DLD1 (cell line): ENCODE data around the gene MACROD2.

Source experiments
- in situ Hi-C: cut with HindIII; loops from 2 replicates; pipeline ENCODE4 v1.10.0; 2017; ENCODE audit warnings: low sequenced_read_pairs

The MACROD2 gene

DNA sequence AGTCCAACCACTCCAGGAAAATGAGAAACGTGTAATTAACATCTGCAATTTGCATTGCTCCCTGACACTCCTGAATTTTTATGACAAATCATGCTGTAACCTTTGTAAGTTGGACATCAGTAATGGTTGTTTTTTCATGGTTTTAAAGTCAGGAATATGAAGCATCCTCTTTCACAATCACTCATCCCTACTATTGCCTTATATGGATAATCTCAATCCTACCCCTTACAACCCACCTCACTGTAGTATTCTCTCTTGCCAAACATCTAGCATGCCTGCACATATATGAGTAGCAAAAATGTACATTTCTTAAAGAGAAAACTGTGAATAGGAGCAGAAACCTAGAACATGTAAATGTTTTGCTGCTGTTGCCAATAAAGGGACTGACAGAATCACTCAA is 1848.5 kb downstream of the MACROD2 start:
- in situ Hi-C loops: no loop called here

DNA sequence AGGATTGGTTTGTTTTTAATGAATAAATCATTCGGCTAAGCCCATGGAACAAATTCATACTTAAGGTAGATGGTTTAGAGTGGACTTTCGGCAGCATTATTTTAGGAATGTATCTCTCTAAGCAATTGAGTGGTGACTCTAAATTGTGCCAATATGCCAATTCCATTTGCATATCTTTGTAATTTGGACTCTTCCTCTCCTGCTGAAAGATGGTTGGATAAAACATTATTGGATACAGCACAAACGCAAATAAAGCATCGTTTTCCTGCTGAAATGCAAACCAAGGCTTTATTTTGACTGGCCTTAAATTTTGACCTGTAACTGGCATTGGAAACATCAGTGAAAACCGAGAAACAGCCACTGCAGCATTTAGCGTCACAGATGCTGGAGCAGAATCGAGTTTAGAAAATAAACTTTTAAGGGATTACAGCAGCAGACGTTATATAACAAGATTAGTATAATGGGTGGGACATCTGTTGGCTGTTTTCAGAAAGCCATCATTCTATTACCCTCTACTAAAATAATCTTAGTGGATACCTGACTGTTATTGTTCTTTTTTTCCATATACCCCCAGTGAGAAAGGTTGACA is 1852.0 kb downstream of the MACROD2 start:
- in situ Hi-C loops: no loop called here

DNA sequence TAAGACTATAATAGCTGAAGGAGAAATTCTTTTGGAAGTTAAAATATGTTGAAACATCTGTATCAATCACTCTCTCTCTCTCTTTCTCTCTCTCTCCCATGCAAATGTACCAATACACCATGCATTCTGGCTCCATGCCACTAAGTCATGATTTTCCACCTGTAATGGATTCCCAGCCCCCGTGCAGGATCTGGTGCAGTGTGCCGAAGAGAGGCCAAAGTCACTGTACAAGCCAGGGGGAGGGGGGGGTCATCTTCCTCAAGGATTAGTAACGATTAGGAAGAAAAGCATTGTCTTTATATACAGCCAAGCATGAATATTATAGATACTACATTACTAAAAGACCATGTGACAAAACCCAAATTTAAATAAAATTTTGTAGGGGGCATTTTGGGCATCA is 1852.8 kb downstream of the MACROD2 start:
- in situ Hi-C loops: no loop called here

GRCh38 chr20:15848995-15849610 is 1853.8 kb downstream of the MACROD2 start:
- in situ Hi-C loops: no loop called here

DNA sequence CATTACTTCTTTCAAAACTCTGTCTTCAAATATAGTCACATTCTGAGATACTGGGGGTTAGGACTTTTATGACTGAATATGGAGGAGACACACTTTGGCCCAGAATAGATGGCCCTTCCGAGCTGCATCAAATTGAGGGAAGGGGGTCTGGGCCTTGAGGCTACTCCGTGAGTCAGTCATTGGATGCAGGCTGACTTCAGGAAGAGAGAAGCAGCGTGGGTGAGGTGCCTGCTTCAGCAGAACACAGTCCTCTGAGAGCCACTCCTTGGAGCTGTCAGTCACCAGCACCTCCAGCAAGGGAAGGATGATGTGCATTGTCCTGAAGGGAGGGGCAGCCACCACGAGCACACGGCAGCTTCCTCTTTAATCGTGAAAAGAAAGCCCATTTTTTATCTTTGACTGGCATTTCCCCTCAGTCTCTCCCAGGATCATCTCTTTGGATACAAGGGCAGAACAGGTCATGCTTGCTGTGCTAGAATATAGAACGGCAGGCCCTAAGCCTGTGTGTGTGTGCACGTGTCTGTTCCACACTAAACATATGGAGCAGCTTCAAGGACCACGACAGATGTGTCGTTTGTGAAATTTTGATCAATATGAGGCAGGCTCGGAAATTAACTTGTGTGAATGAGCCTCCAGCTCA is 1856.4 kb downstream of the MACROD2 start:
- in situ Hi-C loops: no loop called here

- in situ Hi-C loops: no loop called here
Observed at GRCh38 chr20:15854911-15855310, 1859.6 kb downstream of the MACROD2 start.

DNA sequence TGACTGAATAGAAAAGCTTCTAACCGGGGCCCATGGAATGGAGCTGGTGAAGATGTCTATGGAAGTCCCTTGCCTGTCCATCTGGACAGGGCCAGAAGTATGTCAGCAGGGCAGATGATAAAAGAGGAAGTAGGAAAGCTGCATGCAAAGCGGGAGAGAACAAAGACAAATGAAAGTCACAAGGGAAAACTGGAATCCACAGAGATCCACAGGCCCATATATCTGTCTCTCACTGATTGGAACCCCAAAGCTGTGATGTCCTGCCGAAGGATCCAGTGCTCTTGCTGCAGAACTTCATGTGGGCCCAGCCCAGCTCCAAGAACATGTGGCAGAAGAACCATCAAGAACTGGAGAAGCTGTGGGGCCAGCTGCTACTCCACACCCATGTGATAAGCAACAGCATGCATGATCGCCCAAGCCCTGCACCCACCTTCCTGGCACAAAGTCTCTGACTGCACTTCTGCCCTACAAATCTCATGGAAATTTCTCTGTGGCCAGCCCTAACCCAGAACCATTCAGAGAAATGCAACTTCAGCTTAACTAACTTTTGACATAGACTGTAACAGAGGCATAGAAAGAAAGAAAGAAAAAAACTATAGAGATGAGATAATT is 1862.0 kb downstream of the MACROD2 start:
- in situ Hi-C loops: no loop called here

GRCh38 chr20:15859061-15859460 is 1863.7 kb downstream of the MACROD2 start:
- in situ Hi-C loops: no loop called here

GRCh38 chr20:15860850-15861249 is 1865.5 kb downstream of the MACROD2 start:
- in situ Hi-C loops: no loop called here

DNA sequence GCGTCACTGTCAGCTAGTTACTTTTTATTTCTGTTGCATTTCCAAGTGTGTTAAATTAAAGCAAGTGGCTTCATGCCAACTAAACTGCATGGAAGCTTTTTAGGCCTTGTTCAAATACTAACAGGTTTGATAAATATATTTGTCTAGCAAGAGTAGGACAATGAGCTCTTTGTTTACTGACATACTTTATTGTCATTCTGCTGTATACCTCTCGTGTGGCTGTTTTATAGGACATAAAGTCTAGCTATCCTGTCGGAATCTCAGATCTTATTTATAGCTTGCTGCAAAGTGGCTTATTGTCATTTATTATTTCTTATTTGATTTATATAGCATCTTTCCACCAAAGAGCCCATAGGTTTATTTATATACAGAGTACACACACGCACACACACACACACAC is 1866.9 kb downstream of the MACROD2 start:
- in situ Hi-C loops: no loop called here

DNA sequence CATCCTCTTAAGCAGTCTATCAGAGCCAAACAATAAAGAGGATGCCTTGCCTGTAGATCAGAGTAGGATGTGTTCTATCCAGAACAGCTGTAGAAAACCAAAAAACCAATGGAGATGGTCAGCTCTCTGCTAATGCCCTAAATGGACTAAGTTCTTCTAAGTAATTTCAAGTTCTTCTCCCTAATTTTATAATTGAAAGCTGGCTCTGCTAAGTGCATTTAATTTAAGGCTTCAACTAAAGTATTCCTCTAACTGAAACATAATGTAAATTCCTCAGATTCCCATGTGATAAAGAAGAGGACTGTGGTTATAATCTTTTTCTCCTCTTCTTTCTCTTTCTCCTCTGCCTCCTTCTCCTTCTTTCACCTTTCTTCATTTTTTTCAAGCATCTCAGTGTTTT is 1868.4 kb downstream of the MACROD2 start:
- in situ Hi-C loops: no loop called here

- in situ Hi-C loops: no loop called here
Observed at GRCh38 chr20:15865553-15865952, 1870.2 kb downstream of the MACROD2 start.

- in situ Hi-C loops: no loop called here
Observed at GRCh38 chr20:15866916-15867730, 1871.8 kb downstream of the MACROD2 start.

- in situ Hi-C loops: no loop called here
Observed at GRCh38 chr20:15867899-15868298, 1872.6 kb downstream of the MACROD2 start.

DNA sequence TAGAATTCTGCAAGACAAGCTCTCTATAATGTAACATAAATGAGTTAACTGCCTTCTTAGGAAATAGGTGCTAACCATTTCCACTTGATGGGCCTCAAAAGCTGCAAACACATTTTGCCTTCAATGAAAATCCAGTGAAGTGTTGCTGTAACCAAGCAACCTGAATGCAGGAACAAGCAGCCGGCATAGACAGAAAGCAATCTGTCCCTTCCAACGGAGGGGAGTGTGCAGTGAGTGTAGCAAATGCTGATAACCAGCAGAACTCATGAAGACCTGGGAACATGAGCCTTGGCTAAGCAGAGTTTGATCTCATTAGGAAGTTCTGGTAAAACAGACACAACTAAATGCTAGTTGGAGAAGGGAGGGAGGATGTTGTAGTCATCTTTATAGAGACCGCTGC is 1880.1 kb downstream of the MACROD2 start:
- in situ Hi-C loops: no loop called here

GRCh38 chr20:15882553-15882952 is 1887.2 kb downstream of the MACROD2 start:
- in situ Hi-C loops: no loop called here

- in situ Hi-C loops: no loop called here
Observed at GRCh38 chr20:15886250-15886649, 1890.9 kb downstream of the MACROD2 start.

GRCh38 chr20:15887387-15887786 is 1892.1 kb downstream of the MACROD2 start:
- in situ Hi-C loops: no loop called here

DNA sequence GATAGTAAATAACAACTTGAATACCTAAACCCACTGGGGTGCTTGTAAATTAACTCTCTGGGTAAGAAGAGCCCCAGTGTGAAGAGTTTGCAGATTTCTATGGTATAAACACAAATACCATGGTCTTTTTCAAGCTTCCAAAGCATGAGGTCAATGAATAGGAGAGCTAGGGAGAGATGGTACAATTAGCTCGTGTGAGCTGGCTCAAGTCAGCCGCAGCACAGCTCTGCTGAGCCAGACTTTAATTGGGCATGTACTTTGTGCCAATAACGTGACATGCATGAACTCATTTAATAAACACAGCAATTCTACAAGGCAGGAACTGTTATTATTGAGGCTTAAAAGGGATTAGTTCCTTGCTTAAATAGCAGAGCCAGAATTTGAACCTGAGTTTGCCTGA is 1893.7 kb downstream of the MACROD2 start:
- in situ Hi-C loops: no loop called here

DNA sequence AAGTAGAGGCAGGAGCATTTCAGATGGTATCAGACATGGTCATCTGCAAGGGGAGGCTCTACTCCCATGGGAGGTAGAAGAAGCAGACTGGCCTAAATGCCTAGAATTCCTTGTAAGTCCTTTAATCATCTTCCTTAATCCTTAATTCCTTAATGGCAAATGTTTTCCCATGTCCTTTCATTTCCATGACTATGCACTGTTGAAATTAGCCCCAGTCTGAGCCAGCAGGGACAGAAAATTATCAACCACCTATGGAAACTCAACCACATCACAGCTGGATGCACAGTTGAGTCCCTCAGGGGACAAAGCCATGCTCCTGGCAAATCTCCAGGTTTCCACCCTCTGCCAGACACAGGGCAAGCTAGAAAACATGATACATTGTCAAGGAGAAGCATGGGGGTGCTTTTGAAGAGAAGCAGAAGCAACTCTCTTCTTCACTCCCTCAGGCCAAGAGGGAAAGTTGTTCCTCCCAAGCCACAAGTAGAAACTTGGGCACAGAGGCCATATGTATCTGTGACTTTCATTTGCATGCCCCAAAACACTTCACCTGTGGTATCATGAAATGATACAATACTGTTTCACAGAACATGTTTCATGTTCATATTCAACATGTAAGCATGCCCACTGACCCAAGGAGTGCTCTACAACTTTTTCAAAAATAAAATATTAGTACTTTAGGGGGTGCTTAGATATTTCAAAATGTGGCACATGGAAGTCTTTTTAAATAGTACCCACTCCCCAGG is 1894.4 kb downstream of the MACROD2 start:
- in situ Hi-C loops: no loop called here
